ENCODE results near the gene CD99.

CD99 gene

DNA sequence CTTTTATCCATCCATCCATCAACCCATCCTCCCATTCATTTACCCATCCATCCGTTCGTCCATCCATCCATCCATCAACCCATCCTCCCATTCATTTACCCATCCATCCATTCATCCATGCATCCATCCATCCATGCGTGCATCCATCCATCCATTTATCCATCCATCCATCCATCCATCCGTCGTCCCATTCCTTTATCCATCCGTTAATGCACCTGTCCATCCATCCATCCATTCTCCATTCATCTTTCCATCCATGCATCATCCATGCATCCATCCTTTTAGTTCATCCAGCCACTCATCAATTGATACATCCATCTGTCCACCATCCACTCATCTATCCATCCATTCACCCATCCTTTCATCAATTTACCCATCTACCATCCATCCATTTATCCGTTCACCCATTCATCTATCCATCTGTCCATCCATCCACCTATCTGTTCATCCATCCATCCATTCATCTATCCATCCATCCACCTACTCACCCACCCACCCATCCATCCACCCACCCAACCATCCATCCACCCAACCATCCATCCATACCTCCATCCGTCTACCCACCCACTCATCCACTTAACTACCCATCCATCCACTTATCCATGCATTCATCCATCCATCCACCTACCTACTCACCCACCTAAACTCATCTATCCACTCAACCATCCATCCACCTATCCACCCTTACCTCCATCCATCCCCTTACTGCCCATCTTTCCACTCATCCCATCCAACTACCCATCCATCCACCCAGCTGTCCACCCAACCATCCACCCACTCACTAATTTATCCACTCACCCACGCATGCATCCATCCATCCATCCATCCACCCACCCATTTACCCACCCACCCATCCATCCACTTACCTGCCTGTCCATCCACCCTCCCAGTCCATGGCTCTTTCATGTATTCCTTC lies 9.6 kb downstream of the CD99 start:
- TF ChIP-seq, protein P1, sequence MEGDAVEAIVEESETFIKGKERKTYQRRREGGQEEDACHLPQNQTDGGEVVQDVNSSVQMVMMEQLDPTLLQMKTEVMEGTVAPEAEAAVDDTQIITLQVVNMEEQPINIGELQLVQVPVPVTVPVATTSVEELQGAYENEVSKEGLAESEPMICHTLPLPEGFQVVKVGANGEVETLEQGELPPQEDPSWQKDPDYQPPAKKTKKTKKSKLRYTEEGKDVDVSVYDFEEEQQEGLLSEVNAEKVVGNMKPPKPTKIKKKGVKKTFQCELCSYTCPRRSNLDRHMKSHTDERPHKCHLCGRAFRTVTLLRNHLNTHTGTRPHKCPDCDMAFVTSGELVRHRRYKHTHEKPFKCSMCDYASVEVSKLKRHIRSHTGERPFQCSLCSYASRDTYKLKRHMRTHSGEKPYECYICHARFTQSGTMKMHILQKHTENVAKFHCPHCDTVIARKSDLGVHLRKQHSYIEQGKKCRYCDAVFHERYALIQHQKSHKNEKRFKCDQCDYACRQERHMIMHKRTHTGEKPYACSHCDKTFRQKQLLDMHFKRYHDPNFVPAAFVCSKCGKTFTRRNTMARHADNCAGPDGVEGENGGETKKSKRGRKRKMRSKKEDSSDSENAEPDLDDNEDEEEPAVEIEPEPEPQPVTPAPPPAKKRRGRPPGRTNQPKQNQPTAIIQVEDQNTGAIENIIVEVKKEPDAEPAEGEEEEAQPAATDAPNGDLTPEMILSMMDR (conservative IDR thresholded peaks at IDR 0.05; ENCODE audit: low read depth, low read length) = no peak
- DNase-seq (ENCODE audit: low read depth) = no peak
- H3K4me3 ChIP-seq (ENCODE audit: low read depth, low read length) = no peak overlapping the region

DNA sequence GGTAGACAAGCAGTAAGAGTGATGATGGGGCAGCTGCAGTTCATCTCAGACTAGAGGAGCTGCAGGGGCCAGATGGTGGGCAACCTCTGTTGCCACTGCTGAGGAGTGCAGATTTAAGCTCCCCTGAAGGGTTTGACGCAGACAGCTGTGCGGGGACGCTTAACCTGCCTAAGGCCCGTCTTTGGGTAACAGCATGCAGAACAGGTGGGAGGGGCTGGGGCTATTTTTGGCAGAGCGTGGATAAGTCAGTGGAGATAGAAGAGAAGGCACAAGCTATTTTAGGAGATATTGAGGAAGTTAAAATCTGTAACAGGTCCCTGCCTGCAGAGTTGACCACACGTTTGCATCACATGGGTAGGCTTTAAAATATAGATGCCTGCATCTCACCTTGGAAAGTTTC lies 10.5 kb downstream of the CD99 start:
- TF ChIP-seq, protein P1 (conservative IDR thresholded peaks at IDR 0.05; ENCODE audit: low read depth, low read length) = no peak
- no peak for DNase-seq (ENCODE audit: low read depth)
- H3K4me3 ChIP-seq (ENCODE audit: low read depth, low read length) = no peak overlapping the region

DNA sequence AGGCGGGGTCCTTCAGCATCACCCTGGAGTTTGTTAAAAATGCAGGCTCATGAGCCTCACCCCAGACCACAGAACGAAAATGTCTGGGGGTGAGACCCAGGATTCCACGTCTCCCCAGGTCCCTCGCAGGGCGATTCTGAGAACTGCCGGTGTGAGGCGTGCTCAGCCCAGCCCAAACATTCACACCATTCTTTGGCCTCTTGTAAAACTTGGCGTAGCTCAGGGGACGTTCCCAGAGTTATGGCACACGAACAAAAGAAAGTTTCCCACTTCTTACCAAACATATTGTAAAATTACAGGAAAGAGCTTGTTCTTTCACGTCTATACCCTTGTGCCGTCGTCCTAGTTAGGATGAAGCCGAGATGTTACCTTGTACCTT lies 12.9 kb downstream of the CD99 start:
- TF ChIP-seq, protein P1 (conservative IDR thresholded peaks at IDR 0.05; ENCODE audit: low read depth, low read length) = peak; percentile 39
- DNase-seq (ENCODE audit: low read depth) = peak; percentile 61
- H3K4me3 ChIP-seq (ENCODE audit: low read depth, low read length) = no peak overlapping the region

DNA sequence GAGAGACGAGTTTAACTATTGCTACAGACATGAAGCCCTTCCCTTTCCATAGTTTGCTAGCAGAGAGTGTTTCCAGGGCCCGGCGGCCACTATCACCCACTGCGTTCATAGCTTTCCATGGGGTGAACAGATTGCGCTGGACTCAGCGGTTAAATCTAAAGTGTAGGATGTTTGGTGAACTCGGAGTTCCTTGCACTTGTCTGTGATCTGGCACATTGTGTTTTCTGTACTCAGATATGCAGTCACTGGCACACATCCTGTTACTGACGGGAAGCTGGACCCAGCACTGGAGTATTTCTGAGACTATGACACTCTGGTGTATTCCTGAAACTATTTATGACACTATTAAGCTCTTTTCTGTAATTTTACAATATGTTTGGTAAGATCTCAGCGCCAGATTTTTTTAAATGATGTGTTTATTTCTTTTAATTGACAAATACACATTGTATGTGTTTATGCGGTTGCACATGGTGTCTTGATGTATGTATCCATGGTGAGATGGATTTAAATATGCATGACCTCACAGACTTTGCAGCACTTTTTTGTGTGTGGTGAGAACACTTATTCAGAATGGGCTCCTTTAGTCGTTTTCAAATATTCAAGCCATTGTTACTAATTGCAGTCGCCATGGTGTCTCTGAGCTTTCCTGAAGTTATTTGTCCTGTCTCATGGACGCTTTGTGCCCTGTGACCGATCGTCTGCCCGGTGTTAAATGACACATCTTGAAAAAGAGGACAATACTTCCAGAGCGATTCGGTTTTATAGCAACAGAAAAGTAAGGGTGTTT lies 14.1 kb downstream of the CD99 start:
- no peak overlapping the region for H3K4me3 ChIP-seq (ENCODE audit: low read depth, low read length)
- DNase-seq (ENCODE audit: low read depth) = peak; percentile 49
- TF ChIP-seq, protein P1 (conservative IDR thresholded peaks at IDR 0.05; ENCODE audit: low read depth, low read length) = no peak

DNA sequence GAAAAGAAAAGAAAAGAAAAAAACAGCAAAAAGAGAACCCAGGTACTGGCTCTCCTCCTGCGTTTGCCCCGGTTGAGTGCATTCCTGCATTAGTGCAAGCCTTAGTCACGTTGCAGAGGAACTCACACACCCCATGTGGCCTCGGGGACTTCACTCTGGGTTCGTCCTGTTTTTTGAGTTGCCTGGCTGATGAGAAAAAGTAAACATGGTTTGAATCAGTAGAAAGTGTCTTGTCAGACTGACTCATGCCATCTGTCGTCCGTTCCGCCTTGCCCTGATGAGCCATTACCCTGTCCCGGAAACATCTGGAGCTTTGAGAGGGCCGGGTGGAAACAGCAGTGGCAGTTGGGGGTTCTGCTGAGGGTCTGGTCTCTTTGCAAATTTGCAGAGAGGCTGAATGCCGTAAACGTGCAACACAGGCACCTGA lies 16.3 kb downstream of the CD99 start:
- peak; percentile 88 for DNase-seq (ENCODE audit: low read depth)
- TF ChIP-seq, protein P1 (conservative IDR thresholded peaks at IDR 0.05; ENCODE audit: low read depth, low read length) = peak; percentile 3
- no peak overlapping the region for H3K4me3 ChIP-seq (ENCODE audit: low read depth, low read length)

DNA sequence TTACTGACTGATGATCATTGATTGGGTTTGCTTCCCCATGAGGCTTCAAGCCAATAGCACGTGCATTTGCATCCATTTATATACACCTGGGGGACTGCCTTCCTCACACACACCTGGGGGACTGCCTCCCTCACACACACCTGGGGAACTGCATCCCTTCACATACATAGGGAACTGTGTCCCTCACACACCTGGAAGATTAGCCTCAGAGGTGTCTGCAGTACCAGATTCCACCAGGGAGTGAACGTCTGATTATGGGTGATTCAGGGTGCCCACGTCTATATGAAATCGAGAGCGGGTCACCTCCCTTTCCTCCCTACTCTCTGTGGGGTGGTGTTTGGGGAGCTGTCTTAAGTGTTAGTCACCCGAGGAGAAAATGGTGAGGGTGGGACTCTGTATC lies 16.9 kb downstream of the CD99 start:
- DNase-seq (ENCODE audit: low read depth) = no peak
- TF ChIP-seq, protein P1 (conservative IDR thresholded peaks at IDR 0.05; ENCODE audit: low read depth, low read length) = peak; percentile 20
- no peak overlapping the region for H3K4me3 ChIP-seq (ENCODE audit: low read depth, low read length)
